Stimulated activated CD4-positive, alpha-beta T cell treated with anti-CD3 and anti-CD28 coated beads, Interleukin-2, amount 100 ng/mL, for 48 hours (primary cell): ENCODE results near the gene SEPTIN10.
"Not testable (repeated sequence)": the region's sequence is repeated elsewhere in the genome, so short reads cannot be mapped to it uniquely, and the experiment has no call there.

Source experiments
- DNase-seq, 2 donors: peaks; one replicate each; pipeline ENCODE4 v3.0.0-alpha.2; 2020

SEPTIN10 gene

GRCh38 chr2:109633284-109633961, 19.7 kb upstream of the SEPTIN10 start:
- no peak for DNase-seq

- no peak for DNase-seq
Measured at GRCh38 chr2:109632158-109632789, 18.5 kb upstream of the SEPTIN10 start.

- DNase-seq: no peak
Measured at GRCh38 chr2:109631741-109632140, 18.0 kb upstream of the SEPTIN10 start.

- DNase-seq: no peak
Measured at GRCh38 chr2:109630441-109631430, 17.0 kb upstream of the SEPTIN10 start.

- no peak for DNase-seq
Measured at GRCh38 chr2:109629867-109630266, 16.1 kb upstream of the SEPTIN10 start.

- not testable (repeated sequence) for DNase-seq
Measured at GRCh38 chr2:109628321-109628720, 14.6 kb upstream of the SEPTIN10 start.

GRCh38 chr2:109624339-109624738, 10.6 kb upstream of the SEPTIN10 start:
- no peak for DNase-seq

GRCh38 chr2:109623923-109624322, 10.2 kb upstream of the SEPTIN10 start:
- no peak for DNase-seq

- no peak for DNase-seq
Measured at GRCh38 chr2:109623297-109623696, 9.5 kb upstream of the SEPTIN10 start.

- no peak for DNase-seq
Measured at GRCh38 chr2:109619032-109619615, 5.4 kb upstream of the SEPTIN10 start.

GRCh38 chr2:109616184-109616583, 2.4 kb upstream of the SEPTIN10 start:
- no peak for DNase-seq

GRCh38 chr2:109615637-109616144, 1.9 kb upstream of the SEPTIN10 start:
- no peak for DNase-seq

GRCh38 chr2:109614715-109615636, 1.2 kb upstream of the SEPTIN10 start:
- DNase-seq: no peak

- DNase-seq: no peak
Measured at GRCh38 chr2:109613081-109613921, 465 bp downstream of the SEPTIN10 start.

- no peak for DNase-seq
Measured at GRCh38 chr2:109611467-109612095, 2.2 kb downstream of the SEPTIN10 start.

- DNase-seq: no peak
Measured at GRCh38 chr2:109609352-109610024, 4.3 kb downstream of the SEPTIN10 start.

- DNase-seq: no peak
Measured at GRCh38 chr2:109607766-109608165, 6.0 kb downstream of the SEPTIN10 start.

GRCh38 chr2:109604597-109604996, 9.2 kb downstream of the SEPTIN10 start:
- DNase-seq: no peak

GRCh38 chr2:109602617-109603188, 11.1 kb downstream of the SEPTIN10 start:
- no peak for DNase-seq
